HepG2 (cell line): ENCODE measurements around the gene LMX1B.

Source experiments
- CBX5 ChIP-seq: sonication (generic); formaldehyde crosslinking; IDR thresholded peaks from 2 replicates; pipeline ENCODE4 v1.4.0; 2020; ENCODE audit warnings: missing genetic modification reagents, borderline replicate concordance
- ESRRA ChIP-seq: sonication (generic); formaldehyde crosslinking; IDR thresholded peaks from 2 replicates; pipeline ENCODE4 v1.5.1; 2020; ENCODE audit warnings: mild to moderate bottlenecking, low read depth, missing genetic modification reagents
- ETV6 ChIP-seq: sonication (generic); formaldehyde crosslinking; conservative IDR thresholded peaks from 2 replicates; pipeline ENCODE4 v1.4.0; 2020; ENCODE audit warnings: missing genetic modification reagents
- GZF1 ChIP-seq: sonication (generic); formaldehyde crosslinking; IDR thresholded peaks from 2 replicates; pipeline ENCODE4 v1.5.1; 2020; ENCODE audit warnings: mild to moderate bottlenecking, missing genetic modification reagents
- MEIS1 ChIP-seq: sonication (generic); formaldehyde crosslinking; IDR thresholded peaks from 2 replicates; pipeline ENCODE4 v1.9.0; 2021; ENCODE audit warnings: mild to moderate bottlenecking, missing genetic modification reagents, moderate library complexity, borderline replicate concordance
- MTA3 ChIP-seq: sonication (generic); formaldehyde crosslinking; IDR thresholded peaks from 2 replicates; pipeline ENCODE4 v1.4.0; 2020; ENCODE audit warnings: missing genetic modification reagents
- NKX3-1 ChIP-seq: sonication (generic); formaldehyde crosslinking; IDR thresholded peaks from 2 replicates; pipeline ENCODE4 v1.5.0; 2020; ENCODE audit warnings: missing genetic modification reagents
- PHB2 ChIP-seq: fragments of 450-650 bp; IDR thresholded peaks from 2 replicates; pipeline ENCODE4 v1.6.1; 2018; ENCODE audit not compliant: partially characterized antibody
- ZNF530 ChIP-seq: sonication (generic); formaldehyde crosslinking; IDR thresholded peaks from 2 replicates; pipeline ENCODE4 v1.5.0; 2020; ENCODE audit warnings: low read depth, mild to moderate bottlenecking, missing genetic modification reagents
- ZSCAN30 ChIP-seq: sonication (generic); formaldehyde crosslinking; IDR thresholded peaks from 2 replicates; pipeline ENCODE4 v1.5.0; 2020; ENCODE audit warnings: mild to moderate bottlenecking, missing genetic modification reagents

GRCh38 chr9:126633881-126634558 lies 20.3 kb downstream of the LMX1B start:
- TF ChIP-seq GZF1, result no peak
- no peak for TF ChIP-seq ZSCAN30 (CRISPR knock-in tag)
- TF ChIP-seq ESRRA, result no peak
- no peak for TF ChIP-seq NKX3-1
- no peak for TF ChIP-seq MEIS1 (CRISPR knock-in tag)
- TF ChIP-seq ZNF530 (CRISPR knock-in tag), result no peak
- TF ChIP-seq ETV6 (CRISPR knock-in tag), result no peak
- TF ChIP-seq PHB2, result no peak
- no peak for TF ChIP-seq CBX5
- no peak for TF ChIP-seq MTA3
